ENCODE results near the gene OR13H1.

DNA sequence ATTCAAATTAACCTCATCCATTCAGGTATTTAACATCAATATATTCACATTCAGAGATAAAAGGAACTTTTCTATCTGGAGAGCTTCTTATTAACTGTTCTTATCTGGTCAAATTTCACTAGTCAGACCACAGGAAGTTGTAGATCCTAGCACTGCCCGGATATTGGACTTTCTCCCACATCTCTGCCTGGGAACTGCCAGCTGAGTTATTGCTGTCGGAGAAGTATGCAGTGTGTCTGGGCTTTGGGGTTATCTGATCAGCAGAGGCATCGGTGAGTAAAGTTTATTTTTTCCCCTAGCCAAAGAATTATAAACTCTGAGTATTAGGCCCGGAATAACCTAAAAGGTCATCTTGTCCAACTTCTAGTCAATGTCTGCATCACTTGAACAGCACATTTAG lies 45.1 kb downstream of the OR13H1 start:
- TF ChIP-seq, protein P1, sequence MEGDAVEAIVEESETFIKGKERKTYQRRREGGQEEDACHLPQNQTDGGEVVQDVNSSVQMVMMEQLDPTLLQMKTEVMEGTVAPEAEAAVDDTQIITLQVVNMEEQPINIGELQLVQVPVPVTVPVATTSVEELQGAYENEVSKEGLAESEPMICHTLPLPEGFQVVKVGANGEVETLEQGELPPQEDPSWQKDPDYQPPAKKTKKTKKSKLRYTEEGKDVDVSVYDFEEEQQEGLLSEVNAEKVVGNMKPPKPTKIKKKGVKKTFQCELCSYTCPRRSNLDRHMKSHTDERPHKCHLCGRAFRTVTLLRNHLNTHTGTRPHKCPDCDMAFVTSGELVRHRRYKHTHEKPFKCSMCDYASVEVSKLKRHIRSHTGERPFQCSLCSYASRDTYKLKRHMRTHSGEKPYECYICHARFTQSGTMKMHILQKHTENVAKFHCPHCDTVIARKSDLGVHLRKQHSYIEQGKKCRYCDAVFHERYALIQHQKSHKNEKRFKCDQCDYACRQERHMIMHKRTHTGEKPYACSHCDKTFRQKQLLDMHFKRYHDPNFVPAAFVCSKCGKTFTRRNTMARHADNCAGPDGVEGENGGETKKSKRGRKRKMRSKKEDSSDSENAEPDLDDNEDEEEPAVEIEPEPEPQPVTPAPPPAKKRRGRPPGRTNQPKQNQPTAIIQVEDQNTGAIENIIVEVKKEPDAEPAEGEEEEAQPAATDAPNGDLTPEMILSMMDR (IDR thresholded peaks at IDR 0.05; ENCODE audit: extremely low read depth in 1 of 2, insufficient read depth in 1 of 2, low read depth in 1 of 2, low read length in 2 of 2): no peak
- TF ChIP-seq POLR2A (IDR thresholded peaks at IDR 0.05; ENCODE audit: low read depth, low read length) (no peak), POLR2AphosphoS5 (IDR thresholded peaks at IDR 0.05; ENCODE audit: insufficient read depth, low read depth, low read length) (no peak), GATA2 (IDR thresholded peaks at IDR 0.05; ENCODE audit: insufficient read depth, insufficient read length, low read depth, low read length) (no peak), MYC (IDR thresholded peaks at IDR 0.05; ENCODE audit: low read depth, low read length) (no peak)

All from endothelial cell of umbilical vein (primary cell).